ENCODE results near the gene DLEU7.

DLEU7 gene

DNA sequence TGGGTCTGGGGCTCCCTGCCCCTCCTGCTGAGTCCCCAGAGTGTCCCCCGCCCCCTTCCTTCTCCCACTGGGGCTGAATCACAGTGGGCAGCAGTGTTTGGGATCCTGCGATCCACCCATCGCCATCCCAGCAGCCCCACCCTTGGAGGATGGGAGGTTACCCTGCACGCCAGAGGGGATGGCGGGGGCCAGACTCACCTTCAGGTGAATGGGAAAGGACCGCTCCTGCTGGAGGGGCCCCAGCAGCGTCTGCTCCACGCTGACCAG lies 569 bp downstream of the DLEU7 start:
- no peak for DNase-seq (ENCODE audit: low spot score)

DNA sequence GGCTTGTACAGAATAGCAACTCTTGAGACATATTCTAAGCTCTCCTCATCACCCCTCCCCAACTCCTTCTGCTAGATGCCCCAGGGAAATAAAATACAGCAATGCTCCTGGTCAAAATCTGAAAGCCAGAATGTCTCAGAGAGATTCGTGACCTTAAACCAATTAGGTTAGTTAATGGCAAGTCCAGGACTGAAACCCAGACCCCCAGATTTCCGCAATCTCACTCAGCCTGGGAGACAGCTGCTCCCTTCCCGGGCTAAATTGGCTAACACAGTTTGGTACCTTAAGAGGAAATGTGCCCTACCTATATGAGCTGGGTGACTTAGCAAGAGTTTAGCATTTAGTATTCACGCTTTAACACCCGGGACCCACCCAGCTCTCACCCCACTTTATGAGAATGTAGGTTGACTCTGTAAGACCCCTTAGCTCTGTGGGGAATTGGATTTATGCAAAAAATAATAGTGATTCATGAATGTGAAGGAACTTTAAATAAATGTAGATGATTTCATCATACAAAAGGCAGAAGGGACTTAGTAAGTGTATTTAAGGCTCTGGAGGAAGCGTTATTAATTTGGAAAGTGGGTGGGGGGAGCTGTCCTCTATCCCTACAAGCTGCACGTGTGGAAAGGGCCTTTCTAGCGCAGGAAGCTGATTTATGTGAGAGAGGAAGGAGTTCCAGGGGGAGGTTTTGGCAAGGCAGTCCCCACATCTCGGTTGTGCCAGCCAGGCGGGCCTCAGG lies 1.1 kb downstream of the DLEU7 start:
- no peak for DNase-seq (ENCODE audit: low spot score)

DNA sequence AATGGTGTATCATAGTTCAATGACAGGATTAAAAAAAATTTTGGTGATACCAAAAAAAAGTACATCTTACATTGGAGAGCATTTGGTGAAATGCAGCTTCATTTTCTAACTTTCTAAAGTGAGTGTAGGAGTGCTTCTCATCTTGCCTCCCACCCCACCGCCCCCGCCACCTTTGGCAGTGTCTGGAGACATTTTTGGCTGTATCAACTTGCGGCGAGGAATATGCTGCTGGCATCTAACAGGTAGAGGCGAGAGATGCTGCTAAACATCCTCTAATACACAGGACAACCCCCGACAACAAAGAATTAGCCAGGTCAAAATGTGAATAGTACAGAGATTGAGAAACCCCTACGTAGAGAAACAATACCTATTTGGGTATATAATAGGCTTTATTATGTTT lies 1.7 kb downstream of the DLEU7 start:
- no peak for DNase-seq (ENCODE audit: low spot score)

- no peak for DNase-seq (ENCODE audit: low spot score)
These were observed 3.2 kb downstream of the DLEU7 start for GRCh38 chr13:50840284-50840683.

DNA sequence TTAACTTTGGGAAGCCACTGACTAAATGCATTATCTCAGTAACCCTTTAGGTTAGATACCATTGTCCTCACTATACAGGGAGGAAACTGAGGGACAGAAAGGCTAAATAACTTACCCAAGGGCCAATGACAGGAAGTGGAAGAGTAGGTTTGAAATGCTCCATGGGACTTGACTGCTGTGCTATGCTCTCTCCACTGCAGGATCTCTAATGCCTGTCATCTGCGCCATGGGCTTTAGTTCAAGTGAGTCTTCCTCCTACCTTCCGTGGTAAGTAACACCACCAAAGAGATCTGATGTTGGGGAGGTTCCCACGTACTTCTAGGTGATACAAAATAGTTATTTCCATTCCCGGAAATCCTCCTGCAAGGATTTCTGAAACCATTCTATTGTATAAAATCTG lies 3.7 kb downstream of the DLEU7 start:
- DNase-seq (ENCODE audit: low spot score) = no peak

DNA sequence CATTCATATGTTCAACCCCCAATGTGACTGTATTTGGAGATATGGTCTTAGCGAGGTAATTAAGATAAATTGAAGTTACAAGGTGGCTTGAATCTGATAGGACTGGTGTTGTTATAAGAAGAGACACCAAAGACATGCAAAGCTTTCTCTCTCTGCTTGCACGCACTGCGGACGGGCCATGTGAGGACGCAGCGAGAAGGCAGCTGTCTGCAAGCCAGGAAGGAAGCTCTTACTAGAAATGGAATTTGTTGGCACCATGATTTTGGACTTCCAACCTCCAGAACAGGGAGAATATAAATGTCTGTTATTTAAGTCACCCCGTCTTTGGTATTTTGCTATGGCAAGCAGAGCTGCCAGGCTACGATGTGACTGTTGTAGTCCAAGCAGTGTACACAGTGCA lies 4.8 kb downstream of the DLEU7 start:
- DNase-seq (ENCODE audit: low spot score) = no peak

- DNase-seq (ENCODE audit: low spot score) = peak; percentile 60
These were observed 5.5 kb downstream of the DLEU7 start for GRCh38 chr13:50838031-50838430.

- no peak for DNase-seq (ENCODE audit: low spot score)
These were observed 12.0 kb downstream of the DLEU7 start for GRCh38 chr13:50831512-50831911.

DNA sequence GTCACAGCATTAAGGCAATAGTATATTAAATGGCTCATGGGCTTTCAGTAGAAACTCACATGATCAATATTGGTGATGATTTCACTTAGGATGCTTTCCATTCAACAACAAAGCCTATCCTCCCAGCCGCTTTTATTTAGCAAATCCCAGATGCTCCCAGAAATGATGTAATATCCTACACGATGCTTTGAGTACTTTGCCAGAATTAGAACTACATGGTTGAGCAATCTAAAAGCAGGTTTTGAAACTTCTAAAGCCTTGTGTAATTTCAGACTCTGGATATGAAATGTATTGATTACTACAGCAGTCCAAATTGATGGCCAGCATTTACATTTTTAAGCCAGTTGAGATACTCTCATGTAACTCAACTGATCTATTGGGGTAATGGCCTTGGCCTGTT lies 13.6 kb downstream of the DLEU7 start:
- peak; percentile 54 for DNase-seq (ENCODE audit: low spot score)

DNA sequence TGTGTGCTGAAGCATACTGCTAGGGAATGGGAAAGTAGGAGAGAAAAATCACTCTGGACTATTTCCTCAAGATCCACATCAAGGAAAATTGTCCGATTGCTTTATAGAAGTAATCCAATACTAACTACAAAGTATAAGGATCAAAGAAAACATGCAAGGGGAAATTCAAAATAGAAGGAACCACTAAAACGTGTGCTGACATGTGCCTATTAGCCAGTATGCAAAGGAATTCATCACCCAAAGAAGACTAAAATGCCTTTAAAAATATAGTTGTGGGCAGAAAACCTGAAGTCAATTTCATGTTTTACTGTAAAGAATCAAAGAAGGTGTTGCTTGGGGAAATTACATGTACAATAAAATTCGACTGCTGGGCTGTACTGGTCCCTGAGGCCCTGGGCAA lies 14.3 kb downstream of the DLEU7 start:
- no peak for DNase-seq (ENCODE audit: low spot score)

GRCh38 chr13:50826035-50826434 lies 17.5 kb downstream of the DLEU7 start:
- no peak for DNase-seq (ENCODE audit: low spot score)

- DNase-seq (ENCODE audit: low spot score) = no peak
These were observed 31.2 kb downstream of the DLEU7 start for GRCh38 chr13:50812242-50812641.

DNA sequence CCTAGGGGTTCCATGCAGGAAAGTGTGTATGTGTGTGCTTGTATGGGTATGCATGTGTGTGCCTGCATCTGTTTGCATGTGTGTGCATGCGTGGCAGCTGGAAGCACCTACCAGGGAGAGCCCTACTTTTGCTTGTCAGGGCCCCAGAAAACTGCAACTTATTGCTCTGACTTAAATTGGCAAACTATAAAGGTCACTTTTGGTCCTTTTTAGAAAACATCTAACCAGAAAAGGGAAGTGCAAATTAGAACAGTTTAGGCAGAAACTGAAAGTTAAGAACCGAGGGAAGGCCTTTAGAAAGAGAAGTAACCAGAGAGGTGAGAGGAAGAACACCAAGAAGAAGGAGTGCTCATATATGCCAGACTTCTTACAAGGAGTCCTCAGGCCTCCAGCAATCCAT lies 32.5 kb downstream of the DLEU7 start:
- no peak for DNase-seq (ENCODE audit: low spot score)

DNA sequence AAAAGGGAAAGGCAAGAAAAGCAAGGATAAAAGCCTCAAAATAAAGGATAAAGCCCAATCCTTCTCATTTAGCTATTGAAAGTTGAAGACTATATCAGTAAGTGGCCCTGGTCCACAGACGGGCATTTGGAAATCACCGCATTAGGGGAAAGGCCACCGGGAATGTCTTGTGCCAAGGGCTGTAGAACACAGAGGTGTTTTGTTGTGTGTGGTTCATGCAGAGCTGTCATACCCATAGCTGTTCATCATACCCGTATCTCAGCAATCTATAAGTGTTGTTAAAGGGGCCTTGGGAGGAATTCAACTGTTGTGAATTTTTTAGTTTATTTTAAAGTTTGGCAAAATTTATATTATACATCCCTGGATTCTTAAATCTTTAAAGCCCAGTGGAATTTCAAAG lies 33.0 kb downstream of the DLEU7 start:
- DNase-seq (ENCODE audit: low spot score) = no peak

- no peak for DNase-seq (ENCODE audit: low spot score)
These were observed 34.1 kb downstream of the DLEU7 start for GRCh38 chr13:50809133-50810090.

- DNase-seq (ENCODE audit: low spot score) = no peak
These were observed 37.7 kb downstream of the DLEU7 start for GRCh38 chr13:50805805-50806204.

DNA sequence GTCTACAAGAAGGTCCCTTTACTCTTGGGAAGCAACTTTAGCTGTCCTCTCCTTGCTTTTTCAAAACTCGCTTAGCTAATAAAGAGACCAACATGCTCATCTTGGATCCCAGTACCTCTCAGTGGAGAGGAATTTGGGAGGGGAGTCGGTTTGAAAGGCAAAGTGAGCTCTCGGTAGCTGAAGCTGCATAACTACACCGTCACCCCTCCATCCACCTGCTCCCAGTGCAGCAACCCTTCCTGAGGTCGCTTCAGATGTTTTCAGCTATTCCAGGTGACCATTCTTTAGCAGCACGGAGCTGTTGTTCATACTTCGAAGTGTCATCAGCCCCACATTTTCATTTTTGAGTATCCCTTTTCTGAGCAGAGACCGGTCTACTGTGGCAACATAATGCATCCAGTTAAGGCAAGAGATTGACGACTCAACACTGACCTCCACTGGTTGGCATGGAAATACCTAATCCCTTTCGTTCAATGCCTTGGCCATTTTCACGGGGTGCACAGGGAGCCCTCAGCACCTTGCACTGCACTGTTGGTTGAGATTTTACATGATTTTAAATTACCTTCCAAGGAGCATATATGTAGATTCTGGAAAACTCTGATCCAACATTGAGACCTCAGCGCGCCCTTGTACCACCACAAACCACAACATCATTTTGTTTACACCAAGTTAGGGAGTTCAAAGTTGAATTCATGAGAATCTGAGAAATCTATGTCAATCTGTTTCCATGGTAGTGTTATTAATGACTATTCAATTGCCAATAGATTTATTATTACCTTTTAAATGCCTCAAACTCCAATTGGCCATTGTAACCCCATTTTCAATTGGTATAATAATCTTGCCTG lies 42.2 kb downstream of the DLEU7 start:
- DNase-seq (ENCODE audit: low spot score) = peak; percentile 81

DNA sequence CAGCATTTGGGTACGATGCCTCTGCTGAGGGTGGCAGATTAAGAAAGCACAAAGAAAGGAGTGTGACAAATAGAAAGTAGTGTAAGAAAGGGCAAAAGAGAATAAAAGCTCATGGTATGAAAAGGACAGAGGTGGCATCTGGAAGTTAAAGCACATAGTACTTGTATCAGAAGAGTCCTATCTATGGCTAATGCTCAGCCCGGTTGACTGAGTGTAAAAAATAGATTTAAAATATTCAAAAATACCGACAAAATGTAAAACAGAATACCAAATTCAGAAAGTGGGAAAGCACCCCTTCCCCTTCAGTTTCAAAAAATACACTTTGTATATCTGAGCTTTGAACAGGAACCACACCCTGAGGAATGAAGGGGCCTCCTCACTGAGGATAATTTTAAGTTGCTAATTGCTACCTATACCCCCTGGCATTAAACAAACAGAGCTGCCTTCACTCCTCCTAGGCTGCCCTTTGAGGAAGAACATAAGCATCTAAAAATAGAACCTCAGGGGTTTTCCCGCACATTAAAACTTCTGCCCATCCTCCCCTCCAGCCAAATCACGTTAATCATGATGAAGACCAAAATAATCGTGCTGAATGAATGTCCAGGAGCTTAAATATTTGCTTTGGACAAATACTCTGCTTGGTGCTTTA lies 43.3 kb downstream of the DLEU7 start:
- DNase-seq (ENCODE audit: low spot score) = no peak

- DNase-seq (ENCODE audit: low spot score) = peak; percentile 48
These were observed 44.6 kb downstream of the DLEU7 start for GRCh38 chr13:50798923-50799322.

GRCh38 chr13:50797091-50797490 lies 46.4 kb downstream of the DLEU7 start:
- DNase-seq (ENCODE audit: low spot score) = no peak

DNA sequence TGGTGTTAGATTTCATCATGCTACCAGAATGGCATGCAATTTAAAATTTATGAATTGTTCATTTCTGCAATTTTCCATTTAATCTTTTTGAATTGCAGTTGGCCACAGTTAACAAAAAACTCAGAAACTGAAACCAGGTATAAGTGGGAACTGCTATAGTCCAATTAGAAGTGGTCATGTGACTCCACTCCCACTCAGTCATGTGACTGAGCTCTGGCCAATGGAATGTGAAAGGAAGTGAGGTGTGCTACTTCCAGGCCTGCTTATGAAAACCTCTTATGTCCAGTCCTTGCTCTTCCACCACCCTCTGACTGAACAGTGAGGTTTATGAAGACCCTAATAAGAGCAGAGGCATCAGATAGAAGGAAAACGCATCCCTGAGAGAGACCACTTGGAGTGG lies 47.0 kb downstream of the DLEU7 start:
- DNase-seq (ENCODE audit: low spot score) = no peak

GRCh38 chr13:50794226-50794625 lies 49.3 kb downstream of the DLEU7 start:
- no peak for DNase-seq (ENCODE audit: low spot score)
